T-helper 1 cell treated with Interleukin-12 subunit alpha and Interleukin-12 subunit beta and Interleukin-4 antibody, amounts not matched to agents 30 μg/mL and 1 μg/mL, for 36 hours (primary cell): ENCODE measurements around the gene RTTN.

ENCODE experiments used
- H3K27ac Mint-ChIP-seq: one replicate; pipeline ENCODE4 v1.8.0; 2021; ENCODE audit warnings: mild to moderate bottlenecking, mixed read lengths
- H3K27me3 Mint-ChIP-seq: one replicate; pipeline ENCODE4 v1.8.0; 2021; ENCODE audit warnings: low read depth, mixed read lengths
- H3K36me3 Mint-ChIP-seq: one replicate; pipeline ENCODE4 v1.8.0; 2021; ENCODE audit warnings: low read depth, mixed read lengths
- H3K4me1 Mint-ChIP-seq: one replicate; pipeline ENCODE4 v1.8.0; 2021; ENCODE audit warnings: low read depth, mixed read lengths
- H3K4me3 Mint-ChIP-seq: one replicate; pipeline ENCODE4 v1.8.0; 2021; ENCODE audit warnings: mild to moderate bottlenecking, moderate library complexity, mixed read lengths
- H3K9me3 Mint-ChIP-seq: one replicate; pipeline ENCODE4 v1.8.0; 2021; ENCODE audit warnings: mixed read lengths

Gene RTTN

DNA sequence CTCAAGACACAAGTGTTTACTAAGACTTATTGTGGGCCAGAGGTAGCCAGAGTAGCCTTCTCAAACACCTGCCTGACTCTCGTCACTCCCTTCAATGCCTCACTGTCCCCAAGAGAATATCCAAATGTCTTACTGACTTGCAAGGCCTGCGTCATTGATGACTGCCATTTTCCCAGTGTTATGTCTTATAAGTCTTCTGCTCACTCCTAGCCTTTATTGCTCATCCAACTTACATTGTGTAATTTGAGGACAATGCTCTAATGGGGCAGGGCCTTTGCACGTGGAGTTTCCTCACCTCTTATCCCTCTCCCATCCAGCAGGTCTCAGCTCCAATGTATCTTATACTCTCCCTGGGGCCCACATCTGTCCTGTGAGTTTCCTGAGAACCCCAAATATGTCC, 247.7 kb downstream of the RTTN start:
- peaks cover 3% of the 10 kb centered on the region for H3K9me3 Mint-ChIP-seq
- peak overlapping the region; percentile 70 for H3K4me3 Mint-ChIP-seq
- no peaks in the 10 kb centered on the region for H3K27me3 Mint-ChIP-seq
- H3K27ac Mint-ChIP-seq = no peak overlapping the region
- H3K4me1 Mint-ChIP-seq = peaks cover 37% of the 10 kb centered on the region
- peaks cover 12% of the 10 kb centered on the region for H3K36me3 Mint-ChIP-seq

DNA sequence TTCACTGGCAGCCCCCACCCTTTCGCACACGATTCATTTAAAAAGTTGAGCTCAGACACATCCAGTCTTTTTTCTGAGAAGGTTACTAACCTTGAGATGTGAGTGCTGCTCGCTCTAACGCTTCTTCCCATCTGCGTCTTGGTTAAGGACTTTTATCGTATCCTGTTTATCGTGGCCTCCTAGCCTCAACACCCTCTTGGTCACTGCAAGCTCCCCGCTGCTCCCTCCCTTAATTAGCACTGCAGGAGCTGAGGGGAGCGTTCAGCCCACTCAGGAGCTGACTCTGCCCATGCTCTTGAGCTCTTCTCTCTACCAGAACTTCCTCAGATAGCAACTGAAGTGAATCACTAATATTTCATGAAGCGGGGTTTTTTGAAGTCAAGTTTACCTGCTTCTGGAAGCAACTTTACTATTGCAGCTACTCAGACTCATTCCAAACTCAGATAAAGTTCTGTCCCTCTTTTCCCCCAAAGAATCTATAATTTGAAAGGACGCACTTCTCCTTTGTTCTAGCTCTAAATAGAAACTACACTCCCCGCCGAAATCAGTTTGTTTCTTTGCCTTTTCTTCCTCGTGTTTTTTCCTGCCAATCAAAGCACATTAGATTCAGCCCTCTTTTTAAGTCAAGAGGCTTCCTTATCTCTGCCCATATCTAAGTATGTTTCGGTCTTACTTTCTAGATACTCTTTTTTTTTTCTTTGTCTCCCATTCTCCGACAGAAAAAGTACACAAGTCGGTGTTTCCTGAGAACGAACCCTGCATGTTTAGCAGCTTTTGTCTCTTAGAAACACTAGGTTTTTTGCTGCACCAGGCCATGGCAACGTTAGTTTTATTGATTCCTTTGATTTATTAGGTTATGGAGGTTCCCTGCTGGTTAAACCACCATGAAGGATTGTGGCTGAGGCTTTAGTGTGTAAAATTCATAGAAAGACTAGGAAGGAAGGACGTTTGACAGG, 248.5 kb downstream of the RTTN start:
- H3K4me3 Mint-ChIP-seq = no peak overlapping the region
- H3K27ac Mint-ChIP-seq = no peak overlapping the region
- peaks cover 39% of the 10 kb centered on the region for H3K4me1 Mint-ChIP-seq
- H3K36me3 Mint-ChIP-seq = peaks cover 14% of the 10 kb centered on the region
- H3K9me3 Mint-ChIP-seq = peaks cover 5% of the 10 kb centered on the region
- no peaks in the 10 kb centered on the region for H3K27me3 Mint-ChIP-seq

DNA sequence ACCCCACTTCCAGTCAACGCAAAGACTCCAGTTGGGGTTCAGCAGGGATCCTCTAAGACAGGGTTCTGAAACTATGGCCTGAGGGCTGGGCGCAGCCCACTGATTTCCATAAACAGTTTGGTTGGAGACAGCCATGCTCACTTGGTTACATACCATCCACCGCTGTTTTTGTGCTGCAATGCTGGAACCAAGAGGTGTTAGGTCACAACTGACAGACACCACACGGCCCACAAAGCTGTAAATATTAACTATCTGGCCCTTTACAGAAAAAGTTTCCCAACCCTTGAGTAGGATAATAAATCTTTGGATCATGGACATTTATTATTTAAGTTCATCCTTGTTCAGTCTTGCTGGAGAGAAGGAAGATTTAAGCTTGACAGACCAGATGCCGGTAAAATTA, 249.4 kb downstream of the RTTN start:
- peaks cover 21% of the 10 kb centered on the region for H3K36me3 Mint-ChIP-seq
- no peaks in the 10 kb centered on the region for H3K27me3 Mint-ChIP-seq
- H3K4me1 Mint-ChIP-seq = peaks cover 46% of the 10 kb centered on the region
- H3K4me3 Mint-ChIP-seq = no peak overlapping the region
- no peak overlapping the region for H3K27ac Mint-ChIP-seq
- H3K9me3 Mint-ChIP-seq = peaks cover 7% of the 10 kb centered on the region

DNA sequence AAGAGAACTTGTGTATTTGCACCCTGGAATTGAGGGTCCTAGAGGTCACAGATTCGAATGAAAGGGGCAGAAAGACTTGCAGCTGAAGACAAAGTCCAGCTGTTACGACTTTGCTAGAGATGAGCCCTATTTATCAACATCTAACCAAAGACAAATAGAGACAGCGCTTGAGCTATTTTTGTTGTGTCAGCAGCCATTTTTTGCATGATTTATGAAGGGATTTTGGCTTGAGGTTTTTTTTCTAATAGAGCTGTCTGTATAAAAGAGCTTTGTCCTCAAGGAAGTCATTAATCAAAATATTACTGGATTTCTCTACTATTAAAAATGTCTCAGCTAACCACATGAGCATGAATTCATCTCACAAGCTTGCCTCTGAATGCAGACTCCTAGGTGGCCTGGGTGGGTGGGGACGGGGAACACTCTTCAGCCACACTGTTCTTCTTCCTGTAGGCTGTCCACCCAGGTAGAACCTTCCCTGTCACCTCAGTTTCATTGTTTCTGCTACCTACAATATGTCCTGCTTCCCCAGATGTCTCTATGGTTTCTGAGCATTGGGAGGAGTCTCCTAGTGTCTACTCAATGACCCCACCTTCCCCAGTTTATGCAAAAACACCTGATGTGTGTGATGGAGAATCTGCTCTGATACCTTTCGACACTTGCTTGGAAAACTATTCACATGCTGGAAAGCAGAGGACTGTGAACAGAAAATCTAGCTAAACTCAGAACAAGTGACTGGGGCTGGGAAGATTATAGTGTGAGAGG, 250.6 kb downstream of the RTTN start:
- peaks cover 46% of the 10 kb centered on the region for H3K4me1 Mint-ChIP-seq
- peaks cover 7% of the 10 kb centered on the region for H3K9me3 Mint-ChIP-seq
- peak overlapping the region; percentile 73 for H3K27ac Mint-ChIP-seq
- no peak overlapping the region for H3K4me3 Mint-ChIP-seq
- no peaks in the 10 kb centered on the region for H3K27me3 Mint-ChIP-seq
- H3K36me3 Mint-ChIP-seq = peaks cover 21% of the 10 kb centered on the region

DNA sequence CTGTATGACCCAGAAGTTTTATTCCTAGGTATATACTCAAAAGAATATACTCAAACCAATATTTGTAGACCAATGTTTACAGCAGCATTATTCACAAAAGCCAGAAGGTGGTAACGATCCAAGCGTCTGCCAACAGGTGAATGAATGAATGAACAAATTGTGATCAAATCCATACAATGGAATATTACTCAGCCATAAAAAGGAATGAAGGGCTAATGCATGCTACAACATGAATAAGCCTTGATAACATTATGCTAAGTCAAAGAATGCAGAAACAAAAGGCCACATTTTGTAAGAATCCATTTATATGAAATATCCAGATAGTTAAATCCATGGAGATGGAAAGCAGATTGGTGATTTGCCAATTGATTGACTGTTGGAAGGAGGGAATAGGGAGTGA, 252.3 kb downstream of the RTTN start:
- H3K36me3 Mint-ChIP-seq = peaks cover 21% of the 10 kb centered on the region
- no peaks in the 10 kb centered on the region for H3K27me3 Mint-ChIP-seq
- peak overlapping the region; percentile 56 for H3K4me3 Mint-ChIP-seq
- peaks cover 30% of the 10 kb centered on the region for H3K4me1 Mint-ChIP-seq
- H3K9me3 Mint-ChIP-seq = peaks cover 7% of the 10 kb centered on the region
- H3K27ac Mint-ChIP-seq = peak overlapping the region; percentile 62
